HEK293 (cell line): Measurements from ENCODE around the gene DBH.

Source experiments
- SCRT2 ChIP-seq: fragments of 450-650 bp; formaldehyde crosslinking; IDR thresholded peaks from 2 replicates; pipeline ENCODE4 v1.5.1; 2016; ENCODE audit warnings: missing biosample characterization, missing genetic modification characterization
- YY1 ChIP-seq: fragments of 450-650 bp; formaldehyde crosslinking; IDR thresholded peaks from 2 replicates; pipeline ENCODE4 v1.5.1; 2018; ENCODE audit warnings: missing biosample characterization, missing genetic modification characterization
- ZBTB48 ChIP-seq: fragments of 450-650 bp; formaldehyde crosslinking; IDR thresholded peaks from 2 replicates; pipeline ENCODE4 v1.5.1; 2016; ENCODE audit warnings: missing biosample characterization, missing genetic modification characterization
- ZNF140 ChIP-seq: fragments of 450-650 bp; formaldehyde crosslinking; IDR thresholded peaks from 2 replicates; pipeline ENCODE4 v1.5.1; 2016; ENCODE audit warnings: missing biosample characterization, missing genetic modification characterization
- ZNF146 ChIP-seq: fragments of 450-650 bp; formaldehyde crosslinking; IDR thresholded peaks from 2 replicates; pipeline ENCODE4 v1.5.1; 2016; ENCODE audit warnings: missing biosample characterization, missing genetic modification characterization
- ZNF2 ChIP-seq: fragments of 450-650 bp; formaldehyde crosslinking; IDR thresholded peaks from 2 replicates; pipeline ENCODE4 v1.5.1; 2016; ENCODE audit warnings: missing biosample characterization, missing genetic modification characterization
- ZNF214 ChIP-seq: fragments of 450-650 bp; formaldehyde crosslinking; IDR thresholded peaks from 2 replicates; pipeline ENCODE4 v1.5.1; 2017; ENCODE audit warnings: missing biosample characterization, mild to moderate bottlenecking, missing genetic modification characterization, borderline replicate concordance
- ZNF239 ChIP-seq: fragments of 450-650 bp; formaldehyde crosslinking; IDR thresholded peaks from 2 replicates; pipeline ENCODE4 v1.5.1; 2016; ENCODE audit warnings: missing biosample characterization, missing genetic modification characterization
- ZNF24 ChIP-seq: fragments of 450-650 bp; formaldehyde crosslinking; IDR thresholded peaks from 2 replicates; pipeline ENCODE4 v1.5.1; 2016; ENCODE audit warnings: missing biosample characterization, missing genetic modification characterization
- ZNF302 ChIP-seq: fragments of 450-650 bp; formaldehyde crosslinking; IDR thresholded peaks from 2 replicates; pipeline ENCODE4 v1.5.1; 2016; ENCODE audit warnings: missing biosample characterization, missing genetic modification characterization, low read depth
- ZNF324 ChIP-seq: fragments of 450-650 bp; formaldehyde crosslinking; IDR thresholded peaks from 2 replicates; pipeline ENCODE4 v1.5.1; 2016; ENCODE audit warnings: missing biosample characterization, missing genetic modification characterization
- ZNF510 ChIP-seq: fragments of 450-650 bp; formaldehyde crosslinking; IDR thresholded peaks from 2 replicates; pipeline ENCODE4 v1.5.1; 2018; ENCODE audit warnings: mild to moderate bottlenecking, missing genetic modification characterization, missing biosample characterization; ENCODE audit not compliant: insufficient replicate concordance
- TF ChIP-seq, protein P1 (sequence below): fragments of 450-650 bp; formaldehyde crosslinking; IDR thresholded peaks from 2 replicates; pipeline ENCODE4 v1.5.1; 2016; ENCODE audit warnings: missing biosample characterization, missing genetic modification characterization
- TF ChIP-seq, protein P2 (sequence below): fragments of 450-650 bp; formaldehyde crosslinking; IDR thresholded peaks from 2 replicates; pipeline ENCODE4 v1.5.1; 2016; ENCODE audit warnings: missing biosample characterization, missing genetic modification characterization
- TF ChIP-seq, protein P3 (sequence below): fragments of 450-650 bp; formaldehyde crosslinking; IDR thresholded peaks from 2 replicates; pipeline ENCODE4; 2016; ENCODE audit warnings: missing biosample characterization, missing genetic modification characterization
- TF ChIP-seq, protein P4 (sequence below): fragments of 450-650 bp; formaldehyde crosslinking; IDR thresholded peaks from 2 replicates; pipeline ENCODE4 v1.5.1; 2016; ENCODE audit warnings: missing biosample characterization, missing genetic modification characterization
- TF ChIP-seq, protein P5 (sequence below): fragments of 450-650 bp; formaldehyde crosslinking; IDR thresholded peaks from 2 replicates; pipeline ENCODE4 v1.5.1; 2016; ENCODE audit warnings: missing biosample characterization, missing genetic modification characterization
- TF ChIP-seq, protein P6 (sequence below): fragments of 450-650 bp; formaldehyde crosslinking; IDR thresholded peaks from 2 replicates; pipeline ENCODE4 v1.5.1; 2016; ENCODE audit warnings: missing biosample characterization, missing genetic modification characterization
- TF ChIP-seq, protein P7 (sequence below): sonication (generic); formaldehyde crosslinking; IDR thresholded peaks from 2 replicates; pipeline ENCODE4 v1.8.1; 2022; ENCODE audit warnings: mild to moderate bottlenecking, moderate library complexity, missing genetic modification reagents
- TF ChIP-seq, protein P8 (sequence below): fragments of 450-650 bp; formaldehyde crosslinking; IDR thresholded peaks from 2 replicates; pipeline ENCODE4 v1.5.1; 2016; ENCODE audit warnings: missing biosample characterization, missing genetic modification characterization
- TF ChIP-seq, protein P9 (sequence below): fragments of 450-650 bp; formaldehyde crosslinking; IDR thresholded peaks from 2 replicates; pipeline ENCODE4 v1.5.1; 2016; ENCODE audit warnings: missing biosample characterization, missing genetic modification characterization

Gene DBH

DNA sequence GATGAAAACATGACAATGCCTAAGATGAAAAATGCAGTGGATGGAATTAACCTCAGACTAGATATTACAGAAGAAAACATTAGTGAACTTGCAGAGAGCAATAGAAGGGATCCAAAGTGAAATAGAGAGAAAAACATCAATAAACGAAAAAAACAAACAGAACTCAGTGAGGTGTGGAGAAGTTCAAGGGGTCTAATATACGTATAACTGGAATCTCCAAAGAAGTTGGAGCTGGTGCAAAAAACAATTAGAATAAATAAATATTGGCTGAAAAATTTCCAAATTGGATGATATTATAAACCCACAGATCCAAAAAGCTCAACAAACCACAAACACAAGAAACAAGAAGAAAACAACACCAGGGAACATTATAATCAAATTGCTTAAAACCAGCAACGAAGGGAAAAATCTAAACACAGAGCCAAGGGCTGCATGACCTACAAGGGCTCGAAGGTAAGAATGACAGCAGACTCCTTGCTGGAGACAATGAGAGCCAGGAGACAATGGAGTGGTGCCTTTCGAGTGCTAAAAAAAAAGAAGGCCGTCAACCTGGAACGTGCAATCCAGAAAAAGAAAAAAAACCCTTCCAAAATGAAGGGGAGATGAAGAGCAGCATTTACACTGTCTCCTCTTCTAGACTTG is 38.7 kb upstream of the DBH start (continued):
- TF ChIP-seq, protein P1, sequence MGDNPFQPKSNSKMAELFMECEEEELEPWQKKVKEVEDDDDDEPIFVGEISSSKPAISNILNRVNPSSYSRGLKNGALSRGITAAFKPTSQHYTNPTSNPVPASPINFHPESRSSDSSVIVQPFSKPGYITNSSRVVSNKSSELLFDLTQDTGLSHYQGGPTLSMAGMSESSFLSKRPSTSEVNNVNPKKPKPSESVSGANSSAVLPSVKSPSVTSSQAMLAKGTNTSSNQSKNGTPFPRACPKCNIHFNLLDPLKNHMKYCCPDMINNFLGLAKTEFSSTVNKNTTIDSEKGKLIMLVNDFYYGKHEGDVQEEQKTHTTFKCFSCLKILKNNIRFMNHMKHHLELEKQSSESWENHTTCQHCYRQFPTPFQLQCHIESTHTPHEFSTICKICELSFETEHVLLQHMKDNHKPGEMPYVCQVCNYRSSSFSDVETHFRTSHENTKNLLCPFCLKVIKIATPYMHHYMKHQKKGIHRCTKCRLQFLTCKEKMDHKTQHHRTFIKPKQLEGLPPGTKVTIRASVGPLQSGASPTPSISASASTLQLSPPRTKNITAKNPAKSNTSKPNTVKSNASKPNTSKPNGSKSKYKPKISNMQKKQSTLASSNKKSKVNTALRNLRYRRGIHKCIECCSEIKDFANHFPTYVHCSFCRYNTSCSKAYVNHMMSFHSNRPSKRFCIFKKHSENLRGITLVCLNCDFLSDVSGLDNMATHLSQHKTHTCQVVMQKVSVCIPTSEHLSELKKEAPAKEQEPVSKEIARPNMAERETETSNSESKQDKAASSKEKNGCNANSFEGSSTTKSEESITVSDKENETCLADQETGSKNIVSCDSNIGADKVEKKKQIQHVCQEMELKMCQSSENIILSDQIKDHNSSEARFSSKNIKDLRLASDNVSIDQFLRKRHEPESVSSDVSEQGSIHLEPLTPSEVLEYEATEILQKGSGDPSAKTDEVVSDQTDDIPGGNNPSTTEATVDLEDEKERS = peak; percentile 90
- TF ChIP-seq ZNF324 (tag by site-specific recombination) (0 out of 2 replicates have a peak, but pooled peaks have one; percentile 45), ZNF24 (tag by site-specific recombination) (no peak), ZNF2 (tag by site-specific recombination) (peak; percentile 39; the same call in 1 of the 2 replicates), ZNF214 (tag by site-specific recombination) (no peak), ZBTB48 (tag by site-specific recombination) (no peak), ZNF510 (tag by site-specific recombination) (no peak), ZNF146 (tag by site-specific recombination) (no peak), ZNF140 (tag by site-specific recombination) (no peak), ZNF239 (tag by site-specific recombination) (no peak), SCRT2 (tag by site-specific recombination) (no peak), ZNF302 (tag by site-specific recombination) (no peak), YY1 (tag by site-specific recombination) (no peak)
- TF ChIP-seq, protein P2, sequence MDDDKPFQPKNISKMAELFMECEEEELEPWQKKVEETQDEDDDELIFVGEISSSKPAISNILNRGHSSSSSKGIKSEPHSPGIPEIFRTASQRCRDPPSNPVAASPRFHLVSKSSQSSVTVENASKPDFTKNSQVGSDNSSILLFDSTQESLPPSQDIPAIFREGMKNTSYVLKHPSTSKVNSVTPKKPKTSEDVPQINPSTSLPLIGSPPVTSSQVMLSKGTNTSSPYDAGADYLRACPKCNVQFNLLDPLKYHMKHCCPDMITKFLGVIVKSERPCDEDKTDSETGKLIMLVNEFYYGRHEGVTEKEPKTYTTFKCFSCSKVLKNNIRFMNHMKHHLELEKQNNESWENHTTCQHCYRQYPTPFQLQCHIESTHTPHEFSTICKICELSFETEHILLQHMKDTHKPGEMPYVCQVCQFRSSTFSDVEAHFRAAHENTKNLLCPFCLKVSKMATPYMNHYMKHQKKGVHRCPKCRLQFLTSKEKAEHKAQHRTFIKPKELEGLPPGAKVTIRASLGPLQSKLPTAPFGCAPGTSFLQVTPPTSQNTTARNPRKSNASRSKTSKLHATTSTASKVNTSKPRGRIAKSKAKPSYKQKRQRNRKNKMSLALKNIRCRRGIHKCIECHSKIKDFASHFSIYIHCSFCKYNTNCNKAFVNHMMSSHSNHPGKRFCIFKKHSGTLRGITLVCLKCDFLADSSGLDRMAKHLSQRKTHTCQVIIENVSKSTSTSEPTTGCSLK (tag by site-specific recombination) = 0 out of 2 replicates have a peak, but pooled peaks have one; percentile 68
- TF ChIP-seq, protein P3, sequence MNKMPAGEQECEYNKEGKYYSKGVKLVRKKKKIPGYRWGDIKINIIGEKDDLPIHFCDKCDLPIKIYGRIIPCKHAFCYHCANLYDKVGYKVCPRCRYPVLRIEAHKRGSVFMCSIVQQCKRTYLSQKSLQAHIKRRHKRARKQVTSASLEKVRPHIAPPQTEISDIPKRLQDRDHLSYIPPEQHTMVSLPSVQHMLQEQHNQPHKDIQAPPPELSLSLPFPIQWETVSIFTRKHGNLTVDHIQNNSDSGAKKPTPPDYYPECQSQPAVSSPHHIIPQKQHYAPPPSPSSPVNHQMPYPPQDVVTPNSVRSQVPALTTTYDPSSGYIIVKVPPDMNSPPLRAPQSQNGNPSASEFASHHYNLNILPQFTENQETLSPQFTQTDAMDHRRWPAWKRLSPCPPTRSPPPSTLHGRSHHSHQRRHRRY = no peak
- TF ChIP-seq, protein P4, sequence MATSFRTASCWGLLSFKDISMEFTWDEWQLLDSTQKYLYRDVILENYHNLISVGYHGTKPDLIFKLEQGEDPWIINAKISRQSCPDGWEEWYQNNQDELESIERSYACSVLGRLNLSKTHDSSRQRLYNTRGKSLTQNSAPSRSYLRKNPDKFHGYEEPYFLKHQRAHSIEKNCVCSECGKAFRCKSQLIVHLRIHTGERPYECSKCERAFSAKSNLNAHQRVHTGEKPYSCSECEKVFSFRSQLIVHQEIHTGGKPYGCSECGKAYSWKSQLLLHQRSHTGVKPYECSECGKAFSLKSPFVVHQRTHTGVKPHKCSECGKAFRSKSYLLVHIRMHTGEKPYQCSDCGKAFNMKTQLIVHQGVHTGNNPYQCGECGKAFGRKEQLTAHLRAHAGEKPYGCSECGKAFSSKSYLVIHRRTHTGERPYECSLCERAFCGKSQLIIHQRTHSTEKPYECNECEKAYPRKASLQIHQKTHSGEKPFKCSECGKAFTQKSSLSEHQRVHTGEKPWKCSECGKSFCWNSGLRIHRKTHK (tag by site-specific recombination) = peak; percentile 12; the same call in 1 of the 2 replicates
- TF ChIP-seq, protein P5, sequence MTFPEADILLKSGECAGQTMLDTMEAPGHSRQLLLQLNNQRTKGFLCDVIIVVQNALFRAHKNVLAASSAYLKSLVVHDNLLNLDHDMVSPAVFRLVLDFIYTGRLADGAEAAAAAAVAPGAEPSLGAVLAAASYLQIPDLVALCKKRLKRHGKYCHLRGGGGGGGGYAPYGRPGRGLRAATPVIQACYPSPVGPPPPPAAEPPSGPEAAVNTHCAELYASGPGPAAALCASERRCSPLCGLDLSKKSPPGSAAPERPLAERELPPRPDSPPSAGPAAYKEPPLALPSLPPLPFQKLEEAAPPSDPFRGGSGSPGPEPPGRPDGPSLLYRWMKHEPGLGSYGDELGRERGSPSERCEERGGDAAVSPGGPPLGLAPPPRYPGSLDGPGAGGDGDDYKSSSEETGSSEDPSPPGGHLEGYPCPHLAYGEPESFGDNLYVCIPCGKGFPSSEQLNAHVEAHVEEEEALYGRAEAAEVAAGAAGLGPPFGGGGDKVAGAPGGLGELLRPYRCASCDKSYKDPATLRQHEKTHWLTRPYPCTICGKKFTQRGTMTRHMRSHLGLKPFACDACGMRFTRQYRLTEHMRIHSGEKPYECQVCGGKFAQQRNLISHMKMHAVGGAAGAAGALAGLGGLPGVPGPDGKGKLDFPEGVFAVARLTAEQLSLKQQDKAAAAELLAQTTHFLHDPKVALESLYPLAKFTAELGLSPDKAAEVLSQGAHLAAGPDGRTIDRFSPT (tag by site-specific recombination) = no peak
- TF ChIP-seq, protein P6, sequence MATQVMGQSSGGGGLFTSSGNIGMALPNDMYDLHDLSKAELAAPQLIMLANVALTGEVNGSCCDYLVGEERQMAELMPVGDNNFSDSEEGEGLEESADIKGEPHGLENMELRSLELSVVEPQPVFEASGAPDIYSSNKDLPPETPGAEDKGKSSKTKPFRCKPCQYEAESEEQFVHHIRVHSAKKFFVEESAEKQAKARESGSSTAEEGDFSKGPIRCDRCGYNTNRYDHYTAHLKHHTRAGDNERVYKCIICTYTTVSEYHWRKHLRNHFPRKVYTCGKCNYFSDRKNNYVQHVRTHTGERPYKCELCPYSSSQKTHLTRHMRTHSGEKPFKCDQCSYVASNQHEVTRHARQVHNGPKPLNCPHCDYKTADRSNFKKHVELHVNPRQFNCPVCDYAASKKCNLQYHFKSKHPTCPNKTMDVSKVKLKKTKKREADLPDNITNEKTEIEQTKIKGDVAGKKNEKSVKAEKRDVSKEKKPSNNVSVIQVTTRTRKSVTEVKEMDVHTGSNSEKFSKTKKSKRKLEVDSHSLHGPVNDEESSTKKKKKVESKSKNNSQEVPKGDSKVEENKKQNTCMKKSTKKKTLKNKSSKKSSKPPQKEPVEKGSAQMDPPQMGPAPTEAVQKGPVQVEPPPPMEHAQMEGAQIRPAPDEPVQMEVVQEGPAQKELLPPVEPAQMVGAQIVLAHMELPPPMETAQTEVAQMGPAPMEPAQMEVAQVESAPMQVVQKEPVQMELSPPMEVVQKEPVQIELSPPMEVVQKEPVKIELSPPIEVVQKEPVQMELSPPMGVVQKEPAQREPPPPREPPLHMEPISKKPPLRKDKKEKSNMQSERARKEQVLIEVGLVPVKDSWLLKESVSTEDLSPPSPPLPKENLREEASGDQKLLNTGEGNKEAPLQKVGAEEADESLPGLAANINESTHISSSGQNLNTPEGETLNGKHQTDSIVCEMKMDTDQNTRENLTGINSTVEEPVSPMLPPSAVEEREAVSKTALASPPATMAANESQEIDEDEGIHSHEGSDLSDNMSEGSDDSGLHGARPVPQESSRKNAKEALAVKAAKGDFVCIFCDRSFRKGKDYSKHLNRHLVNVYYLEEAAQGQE (tag by site-specific recombination) = no peak
- TF ChIP-seq, protein P7, sequence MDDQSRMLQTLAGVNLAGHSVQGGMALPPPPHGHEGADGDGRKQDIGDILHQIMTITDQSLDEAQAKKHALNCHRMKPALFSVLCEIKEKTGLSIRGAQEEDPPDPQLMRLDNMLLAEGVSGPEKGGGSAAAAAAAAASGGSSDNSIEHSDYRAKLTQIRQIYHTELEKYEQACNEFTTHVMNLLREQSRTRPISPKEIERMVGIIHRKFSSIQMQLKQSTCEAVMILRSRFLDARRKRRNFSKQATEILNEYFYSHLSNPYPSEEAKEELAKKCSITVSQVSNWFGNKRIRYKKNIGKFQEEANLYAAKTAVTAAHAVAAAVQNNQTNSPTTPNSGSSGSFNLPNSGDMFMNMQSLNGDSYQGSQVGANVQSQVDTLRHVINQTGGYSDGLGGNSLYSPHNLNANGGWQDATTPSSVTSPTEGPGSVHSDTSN = no peak
- TF ChIP-seq, protein P8, sequence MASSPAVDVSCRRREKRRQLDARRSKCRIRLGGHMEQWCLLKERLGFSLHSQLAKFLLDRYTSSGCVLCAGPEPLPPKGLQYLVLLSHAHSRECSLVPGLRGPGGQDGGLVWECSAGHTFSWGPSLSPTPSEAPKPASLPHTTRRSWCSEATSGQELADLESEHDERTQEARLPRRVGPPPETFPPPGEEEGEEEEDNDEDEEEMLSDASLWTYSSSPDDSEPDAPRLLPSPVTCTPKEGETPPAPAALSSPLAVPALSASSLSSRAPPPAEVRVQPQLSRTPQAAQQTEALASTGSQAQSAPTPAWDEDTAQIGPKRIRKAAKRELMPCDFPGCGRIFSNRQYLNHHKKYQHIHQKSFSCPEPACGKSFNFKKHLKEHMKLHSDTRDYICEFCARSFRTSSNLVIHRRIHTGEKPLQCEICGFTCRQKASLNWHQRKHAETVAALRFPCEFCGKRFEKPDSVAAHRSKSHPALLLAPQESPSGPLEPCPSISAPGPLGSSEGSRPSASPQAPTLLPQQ (tag by site-specific recombination) = no peak
- TF ChIP-seq, protein P9, sequence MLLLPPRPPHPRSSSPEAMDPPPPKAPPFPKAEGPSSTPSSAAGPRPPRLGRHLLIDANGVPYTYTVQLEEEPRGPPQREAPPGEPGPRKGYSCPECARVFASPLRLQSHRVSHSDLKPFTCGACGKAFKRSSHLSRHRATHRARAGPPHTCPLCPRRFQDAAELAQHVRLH (tag by site-specific recombination) = 0 out of 2 replicates have a peak, but pooled peaks have one; percentile 42
